GM21515 (cell line): ENCODE measurements around the gene KCTD21.

Source experiments
- ATAC-seq: cut with Tn5 transposase; IDR thresholded peaks from one replicate; pipeline ENCODE4 v1.9.1; 2021; ENCODE audit not compliant: unreplicated experiment

KCTD21 gene

GRCh38 chr11:78219493-78220217 is 31.2 kb upstream of the KCTD21 start:
- ATAC-seq, result no peak

- ATAC-seq, result no peak
Measured at GRCh38 chr11:78218707-78219492, 30.5 kb upstream of the KCTD21 start.

GRCh38 chr11:78217650-78218541 is 29.5 kb upstream of the KCTD21 start:
- no peak for ATAC-seq

DNA sequence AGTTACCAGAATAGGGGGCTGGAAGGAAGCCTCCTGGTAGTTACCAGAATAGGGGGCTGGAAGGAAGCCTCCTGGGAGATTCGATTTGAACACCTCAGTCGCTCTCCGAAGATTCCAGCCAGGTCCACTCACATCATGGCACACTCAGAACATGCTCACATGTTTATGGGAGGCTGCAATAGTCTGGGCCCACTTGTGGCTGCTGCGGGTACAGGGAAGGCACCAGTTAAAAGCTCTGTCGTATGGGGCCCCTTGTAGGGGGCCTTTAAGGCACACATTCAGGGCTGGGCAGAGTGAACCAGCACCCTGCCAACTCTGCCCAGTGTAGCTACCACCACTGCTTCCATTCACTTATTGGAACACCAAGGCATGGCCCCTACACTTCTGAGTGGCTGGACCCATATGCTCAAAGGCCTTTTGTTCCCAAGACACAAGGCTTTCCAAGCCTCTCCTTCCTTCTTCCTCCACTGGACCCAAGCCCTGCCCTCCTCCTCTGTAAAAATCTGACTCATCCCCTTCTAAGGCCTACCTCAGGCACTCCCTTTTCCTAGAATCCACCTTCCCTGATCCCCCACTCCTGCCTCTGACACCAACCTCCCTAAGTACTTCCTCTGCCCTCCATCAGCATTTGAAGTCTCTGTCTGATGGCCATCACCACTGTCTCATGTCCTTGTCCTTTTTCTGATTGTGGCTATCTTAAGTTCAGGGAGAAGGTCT is 28.3 kb upstream of the KCTD21 start:
- no peak for ATAC-seq

- ATAC-seq, result no peak
Measured at GRCh38 chr11:78216021-78216420, 27.6 kb upstream of the KCTD21 start.

GRCh38 chr11:78214331-78215194 is 26.1 kb upstream of the KCTD21 start:
- no peak for ATAC-seq

DNA sequence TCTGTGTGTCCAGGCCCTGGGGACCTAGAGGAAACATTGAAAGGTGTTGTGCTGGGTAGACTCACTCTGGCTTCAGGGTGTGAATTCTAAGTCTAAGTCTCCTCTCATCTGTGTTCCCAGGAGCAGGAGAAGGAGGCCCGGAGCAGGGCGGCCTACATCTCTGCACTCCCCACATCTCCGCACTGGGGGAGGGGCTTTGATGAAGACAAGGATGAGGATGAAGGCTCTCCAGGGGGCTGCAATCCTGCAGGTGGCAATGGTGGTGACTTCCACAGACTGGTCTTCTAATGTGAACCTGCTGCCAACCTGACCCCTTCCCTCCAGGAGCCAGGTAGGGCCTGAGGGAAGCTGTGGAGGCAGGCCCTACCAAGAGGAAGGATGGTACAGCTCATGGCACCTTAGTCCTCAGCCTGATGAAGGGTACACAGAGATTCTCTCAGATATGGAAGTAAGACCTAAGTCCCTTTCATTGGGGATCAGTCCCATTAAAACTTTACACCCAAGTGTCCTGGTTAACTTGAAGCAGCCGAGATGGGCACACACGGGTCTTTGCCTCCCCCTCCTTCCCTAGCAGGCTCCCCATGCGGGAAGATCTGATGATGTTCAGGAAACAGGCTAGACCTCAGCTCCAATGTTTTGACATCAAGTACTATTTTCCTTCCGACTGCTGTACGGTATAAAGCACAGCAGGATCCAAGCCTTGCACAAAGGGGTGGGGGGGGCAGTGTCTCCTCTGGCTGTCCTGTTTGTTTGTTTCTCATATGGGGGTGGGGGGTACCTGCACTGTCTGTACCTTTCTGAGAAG is 25.3 kb upstream of the KCTD21 start:
- ATAC-seq, result no peak

DNA sequence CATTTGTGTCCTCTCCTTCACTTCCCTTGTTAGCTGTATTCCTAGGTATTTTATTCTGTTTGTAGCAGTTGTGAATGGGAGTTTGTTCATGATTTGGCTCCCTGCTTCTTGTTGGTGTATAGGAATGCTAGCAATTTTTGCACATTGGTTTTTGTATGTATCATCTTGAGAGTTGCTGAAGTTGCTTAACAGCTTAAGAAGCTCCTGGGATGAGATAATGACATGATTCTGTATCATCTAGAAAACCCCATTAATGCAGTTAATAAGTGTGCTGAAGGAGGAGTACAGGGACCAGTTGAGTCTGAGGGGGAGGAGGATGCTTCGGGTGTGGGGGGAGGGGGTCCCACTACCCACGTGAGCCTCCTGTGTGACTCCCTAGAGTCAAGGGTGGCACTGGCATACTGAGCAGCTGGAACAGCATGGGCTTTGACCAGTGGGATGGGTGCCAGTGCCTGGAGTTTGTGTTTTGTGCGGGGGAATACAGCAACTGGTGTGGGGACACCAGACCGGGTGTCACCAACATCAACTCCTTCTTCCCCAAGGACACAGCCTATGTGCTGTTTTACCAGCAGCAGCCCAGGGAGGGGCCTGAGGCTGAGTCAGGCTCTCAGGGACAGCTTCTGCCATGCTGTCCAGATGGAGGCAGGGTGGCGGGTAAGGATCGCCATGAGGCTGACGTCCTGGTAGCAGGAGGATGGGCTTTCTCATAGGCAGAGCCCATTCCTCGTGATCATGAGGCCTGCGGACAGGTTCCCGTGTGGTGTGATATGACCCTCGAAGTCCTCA is 24.4 kb upstream of the KCTD21 start:
- no peak for ATAC-seq

DNA sequence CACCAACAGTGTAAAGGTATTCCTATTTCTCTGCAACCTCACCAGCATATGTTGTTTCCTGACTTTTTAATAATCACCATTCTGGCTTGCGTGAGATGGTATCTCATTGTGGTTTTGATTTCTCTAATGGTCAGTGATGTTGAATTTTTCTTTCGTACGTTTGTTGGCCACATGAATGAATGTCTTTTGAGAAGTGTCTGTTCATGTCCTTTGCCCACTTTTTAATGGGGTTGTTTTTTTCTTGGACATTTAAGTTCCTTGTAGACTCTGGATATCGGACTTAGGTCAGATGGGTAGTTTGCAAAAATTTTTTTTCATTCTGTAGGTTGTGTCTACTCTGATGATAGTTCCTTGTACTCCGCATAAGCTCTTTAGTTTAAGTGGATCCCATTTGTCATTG is 23.1 kb upstream of the KCTD21 start:
- no peak for ATAC-seq

GRCh38 chr11:78210000-78210608 is 21.7 kb upstream of the KCTD21 start:
- ATAC-seq, result no peak

DNA sequence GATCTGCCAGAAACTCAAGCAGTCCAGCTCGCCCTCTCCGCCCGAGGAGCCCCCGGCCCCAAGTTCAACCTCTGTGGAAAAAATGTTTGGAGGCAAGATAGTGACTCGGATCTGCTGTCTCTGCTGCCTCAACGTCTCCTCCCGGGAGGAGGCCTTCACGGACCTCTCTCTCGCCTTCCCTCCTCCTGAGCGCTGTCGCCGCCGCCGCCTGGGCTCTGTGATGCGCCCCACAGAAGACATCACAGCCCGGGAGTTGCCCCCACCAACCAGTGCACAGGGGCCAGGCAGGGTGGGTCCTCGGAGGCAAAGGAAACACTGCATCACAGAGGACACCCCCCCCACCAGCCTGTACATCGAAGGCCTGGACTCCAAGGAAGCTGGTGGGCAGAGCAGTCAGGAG is 21.1 kb upstream of the KCTD21 start:
- ATAC-seq, result no peak

GRCh38 chr11:78208257-78209165 is 20.1 kb upstream of the KCTD21 start:
- no peak for ATAC-seq

- no peak for ATAC-seq
Measured at GRCh38 chr11:78207532-78208256, 19.3 kb upstream of the KCTD21 start.

- ATAC-seq, result no peak
Measured at GRCh38 chr11:78205691-78206090, 17.3 kb upstream of the KCTD21 start.

DNA sequence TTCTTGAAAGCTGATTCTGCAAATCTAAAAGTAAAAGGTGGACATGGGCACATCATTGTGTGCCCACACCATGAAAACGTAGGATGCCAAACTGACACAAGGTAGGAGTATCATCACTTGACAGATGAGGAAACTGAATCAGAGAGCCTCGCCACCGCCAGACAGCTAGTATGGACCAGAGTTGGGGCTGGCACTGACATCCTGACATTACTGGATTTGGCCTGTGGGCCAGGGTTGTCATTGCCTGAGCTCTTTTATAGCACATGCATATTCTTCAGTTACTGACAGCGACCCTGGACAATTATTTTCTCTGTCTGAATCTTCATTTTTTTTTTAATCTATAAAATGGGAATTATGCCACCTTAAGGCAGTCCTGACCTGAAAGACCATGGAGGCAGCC is 16.8 kb upstream of the KCTD21 start:
- ATAC-seq, result no peak

DNA sequence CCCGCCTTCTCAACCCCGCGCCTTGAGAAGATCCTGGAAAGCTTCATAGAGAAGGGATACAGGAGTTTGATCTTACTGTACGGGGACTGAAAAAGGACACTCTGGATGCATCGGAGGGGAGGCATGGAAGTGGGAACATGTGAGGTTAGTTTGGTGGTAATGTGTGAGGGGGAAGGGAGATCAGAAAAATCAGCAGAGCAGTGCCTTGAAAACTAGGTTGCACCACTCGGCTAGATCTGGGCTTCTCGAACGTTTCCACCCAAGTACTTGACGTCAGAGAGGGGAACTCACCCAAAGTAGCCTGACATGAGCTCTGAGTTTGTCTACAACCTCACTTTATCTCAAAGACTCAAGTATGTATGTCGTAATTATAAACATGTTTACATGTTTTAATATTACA is 14.8 kb upstream of the KCTD21 start:
- no peak for ATAC-seq
